CD4-positive, alpha-beta T cell treated with Interleukin-4 for 4 hours (primary cell): ENCODE measurements around the gene NEDD8.
A peak's percentile ranks its signal among the peaks of the same experiment; 100 is the strongest.

Source experiments
- DNase-seq: peaks from one replicate; pipeline ENCODE4 v3.0.0-alpha.2; 2020

Gene NEDD8

DNA sequence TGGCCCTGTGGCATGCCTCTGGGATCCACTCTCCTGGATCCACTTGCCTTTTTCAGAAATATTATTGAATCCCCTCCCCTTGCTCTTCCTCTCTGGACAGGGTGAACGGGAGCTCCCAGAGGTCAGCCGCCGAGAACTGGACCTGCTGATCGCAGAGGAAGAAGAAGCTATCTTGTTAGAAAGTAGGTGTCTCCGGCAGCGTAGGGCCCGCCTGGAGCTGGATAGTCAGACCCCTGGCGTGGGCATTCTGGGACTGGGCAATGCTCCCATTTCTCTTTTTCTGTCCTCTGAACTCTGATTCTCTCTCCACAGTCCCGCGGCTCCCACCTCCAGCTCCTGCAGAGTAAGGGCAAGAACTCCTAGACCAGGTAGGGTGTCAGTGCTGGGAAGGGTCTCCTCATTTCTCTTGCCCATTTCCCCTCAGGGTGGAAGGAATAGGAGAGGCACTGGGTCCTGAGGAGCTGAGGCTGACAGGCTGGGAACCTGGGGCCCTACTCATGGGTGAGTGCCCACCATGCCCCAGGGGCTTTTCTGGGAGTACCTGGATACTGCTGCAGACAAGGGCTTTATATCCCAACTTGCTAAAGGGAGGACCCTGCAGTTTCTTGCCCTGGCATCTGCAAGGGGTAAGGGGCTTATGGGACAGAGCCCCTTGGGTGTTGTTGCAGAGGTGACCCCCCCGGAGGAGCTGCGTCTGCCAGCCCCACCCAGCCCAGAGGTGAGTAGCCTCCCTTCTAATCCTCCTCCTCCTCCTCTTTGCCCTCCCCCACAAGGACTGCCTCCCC, 54.9 kb downstream of the NEDD8 start:
- DNase-seq = no peak

DNA sequence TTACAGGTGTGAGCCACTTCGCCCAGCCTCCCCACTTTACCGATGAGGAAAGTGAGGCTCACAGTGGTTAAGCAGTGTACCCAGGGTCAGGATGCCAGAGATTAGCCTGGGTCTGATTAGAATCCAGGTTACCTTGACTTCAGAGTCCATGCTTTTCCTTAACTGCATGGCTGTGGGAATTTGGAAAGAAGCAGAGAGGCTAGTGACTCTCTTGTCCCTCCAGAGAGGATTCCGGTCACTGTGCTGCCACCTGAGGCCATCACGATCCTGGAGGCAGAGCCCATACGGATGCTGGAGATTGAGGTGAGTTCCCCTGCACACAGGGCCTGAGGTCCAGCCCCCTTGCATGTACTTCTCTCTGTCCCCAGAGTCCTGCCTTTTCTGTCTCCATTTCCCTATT, 55.6 kb downstream of the NEDD8 start:
- DNase-seq = no peak

DNA sequence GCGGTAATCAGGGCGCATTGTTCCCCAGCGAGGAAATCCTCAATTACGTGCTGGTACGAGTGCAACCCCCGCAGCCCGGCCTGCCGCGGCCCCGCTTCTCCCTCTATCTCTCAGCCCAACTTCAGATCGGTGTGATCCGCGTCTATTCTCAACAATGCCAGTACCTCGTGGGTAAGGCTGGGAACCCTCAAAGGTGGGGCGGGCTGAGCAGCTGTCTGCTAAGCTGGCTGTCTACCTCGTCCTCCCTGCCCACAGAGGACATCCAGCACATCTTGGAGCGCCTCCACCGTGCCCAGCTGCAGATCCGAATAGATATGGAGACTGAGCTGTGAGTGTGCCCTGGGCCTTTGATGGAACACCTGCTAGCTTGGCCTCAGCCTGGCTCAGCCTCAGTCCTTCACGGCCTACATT, 59.3 kb downstream of the NEDD8 start:
- no peak for DNase-seq

DNA sequence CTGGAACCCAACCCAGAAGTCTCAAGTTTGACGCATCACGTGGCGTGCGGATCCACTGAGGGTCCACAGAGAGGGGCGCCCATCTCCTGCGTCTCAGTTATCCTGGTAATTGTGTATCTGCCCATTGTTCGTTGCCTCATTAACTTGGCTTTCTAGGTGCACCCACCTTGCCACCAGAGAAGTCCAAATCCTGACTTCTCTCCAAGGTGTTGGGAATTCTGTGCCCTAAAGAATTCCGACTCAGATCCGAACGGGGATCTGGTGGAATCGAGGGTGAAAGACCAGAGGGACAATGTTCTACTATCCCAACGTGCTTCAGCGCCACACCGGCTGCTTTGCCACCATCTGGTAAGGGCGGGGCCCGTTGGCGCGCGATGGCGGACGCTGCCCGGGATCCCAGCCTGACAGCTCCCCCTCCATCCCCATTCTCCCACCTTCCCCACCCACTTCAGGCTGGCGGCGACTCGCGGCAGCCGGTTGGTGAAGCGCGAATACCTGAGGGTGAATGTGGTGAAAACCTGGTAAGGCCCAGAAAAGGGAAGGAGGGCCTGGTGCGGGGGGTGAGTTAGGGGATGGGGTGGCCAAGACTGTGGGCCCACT, 59.8 kb downstream of the NEDD8 start:
- no peak for DNase-seq

DNA sequence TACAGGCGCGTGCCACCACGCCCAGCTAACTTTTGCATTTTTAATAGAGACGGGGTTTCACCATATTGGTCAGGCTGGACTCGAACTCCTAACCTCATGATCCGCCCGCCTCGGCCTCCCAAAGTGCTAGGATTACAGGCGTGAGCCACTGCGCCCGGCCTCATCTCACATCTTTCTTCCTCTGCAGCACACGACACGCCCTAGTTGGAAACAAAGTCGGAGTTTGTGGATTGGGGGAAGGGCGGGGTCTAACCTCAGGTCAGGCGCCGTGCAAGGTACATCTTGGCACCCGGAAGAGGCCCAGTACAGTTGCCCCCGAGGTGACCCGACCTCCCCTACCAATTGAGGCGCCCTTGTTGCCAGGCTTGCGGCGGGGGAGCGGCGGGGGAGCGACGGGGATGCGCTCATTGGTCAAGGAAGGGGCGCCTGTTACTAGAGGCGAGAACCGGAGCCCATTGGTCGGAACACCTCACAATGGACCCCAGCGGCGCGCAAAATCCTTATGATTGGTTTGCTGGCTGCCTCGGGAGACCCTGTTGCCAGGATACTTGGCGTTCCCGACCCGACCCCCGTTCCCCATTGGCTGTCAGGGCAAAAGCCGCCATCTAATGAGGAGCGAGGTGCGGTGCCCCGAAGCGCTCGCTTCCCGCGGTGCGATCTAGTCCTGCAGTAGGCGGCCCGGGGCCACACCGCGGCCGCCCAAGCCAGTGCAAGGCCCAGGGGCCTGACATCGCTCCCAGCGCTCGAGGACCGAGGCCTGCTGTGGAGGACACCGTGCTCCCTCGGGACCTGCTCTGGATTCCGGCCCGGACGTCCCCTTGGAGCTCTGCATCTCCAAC, 60.5 kb downstream of the NEDD8 start, which contains the start of gene REC8:
Gene REC8, plus strand, starts transcription at position 659 of the 839 bp plus-strand sequence. CDS start 473 bp downstream, outside the sequence.
- peak; percentile 62 for DNase-seq

DNA sequence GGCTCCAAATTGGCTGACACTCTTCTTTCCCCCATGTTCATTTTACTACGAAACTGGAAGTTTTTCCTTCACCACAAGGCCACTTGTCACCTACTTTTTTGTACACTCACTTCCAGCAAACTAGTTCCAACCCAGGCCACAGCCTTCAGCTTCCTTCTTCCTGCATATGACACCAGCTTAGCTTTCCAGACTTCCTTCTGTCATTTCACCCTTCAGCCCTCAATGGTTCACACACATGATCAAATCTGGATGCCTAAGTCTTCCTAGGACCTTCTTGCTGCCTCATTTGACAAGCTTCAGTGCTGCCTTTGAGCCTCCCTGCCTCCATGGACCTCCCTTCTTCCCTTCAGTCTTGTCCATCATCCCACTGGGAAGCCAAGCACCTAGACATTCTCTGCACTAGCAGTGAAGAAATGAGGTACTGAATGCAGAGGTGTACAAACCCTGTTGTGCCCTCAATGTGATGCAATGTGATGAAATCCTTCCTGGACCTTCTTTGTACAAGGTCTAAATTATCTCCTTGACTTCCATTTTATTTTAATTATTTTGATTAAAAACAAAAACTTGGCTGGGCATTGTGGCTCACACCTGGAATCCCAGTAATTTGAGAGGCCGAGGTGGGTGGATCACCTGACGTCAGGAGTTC, 64.6 kb downstream of the NEDD8 start:
- DNase-seq = no peak
